Raji (cell line): Measurements from ENCODE around the gene CIAO3.

Experiments
- POLR2A ChIP-seq: IDR thresholded peaks from 2 replicates; pipeline ENCODE4 v1.6.1; 2011; ENCODE audit warnings: low read depth, low read length, control low read depth; ENCODE audit not compliant: insufficient read depth

CIAO3 gene

DNA sequence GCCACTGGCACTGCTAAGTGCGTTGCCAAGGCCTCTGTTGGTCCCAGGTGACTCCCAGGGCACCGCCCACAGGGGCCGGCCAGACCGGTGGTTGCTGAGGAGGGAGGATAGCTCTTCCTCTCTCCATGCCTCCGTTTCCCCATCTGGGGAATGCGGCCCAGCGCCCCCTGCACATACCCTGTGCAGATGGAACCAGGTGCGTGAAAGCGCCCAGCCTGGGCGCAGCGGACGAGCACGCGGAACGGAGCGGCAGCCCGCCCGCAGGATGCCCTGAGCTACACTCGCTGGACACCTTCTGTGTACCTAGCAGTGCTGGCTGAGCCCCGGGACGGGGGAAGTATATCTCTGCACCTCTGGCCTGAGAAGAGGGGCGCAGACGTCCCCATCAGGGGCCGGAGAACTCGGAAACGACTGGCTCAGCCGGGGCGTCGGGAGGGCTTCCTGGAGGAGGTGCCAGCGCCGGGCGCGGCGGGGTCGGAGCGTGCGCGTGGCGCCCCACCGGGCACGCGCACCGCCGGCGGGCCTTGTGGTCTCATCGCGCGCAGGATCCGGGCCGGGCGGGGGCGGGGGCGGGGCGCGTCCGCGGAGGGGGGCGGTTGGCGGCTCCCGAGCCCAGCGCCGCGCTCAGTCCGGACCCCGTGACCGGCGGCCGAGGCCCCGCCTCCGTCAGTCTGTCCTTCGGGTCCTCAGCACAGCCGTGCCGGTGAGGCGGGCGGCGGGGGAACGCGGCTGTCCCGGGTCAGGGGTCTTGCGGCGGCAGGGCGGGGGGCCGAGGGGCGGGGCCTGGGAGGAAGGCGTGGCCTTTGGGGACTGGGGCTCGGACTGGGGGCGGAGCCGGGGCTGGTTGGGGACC lies 14.1 kb downstream of the CIAO3 start, which contains the start of the genes CCDC78 and HAGHL:
Gene CCDC78, minus strand, starts transcription at position 6 of the 853 bp plus-strand sequence. CDS start 76 bp downstream, outside the sequence.
Gene HAGHL, plus strand, starts transcription at position 669 of the 853 bp plus-strand sequence. CDS start 404 bp downstream, outside the sequence.
- peak; percentile 50 for TF ChIP-seq POLR2A

- TF ChIP-seq POLR2A, result no peak
These were observed 14.7 kb downstream of the CIAO3 start for GRCh38 chr16:726188-726437.

- TF ChIP-seq POLR2A, result peak; percentile 7; the same call in 1 of the 2 replicates
These were observed 15.2 kb downstream of the CIAO3 start for GRCh38 chr16:725463-726187.

DNA sequence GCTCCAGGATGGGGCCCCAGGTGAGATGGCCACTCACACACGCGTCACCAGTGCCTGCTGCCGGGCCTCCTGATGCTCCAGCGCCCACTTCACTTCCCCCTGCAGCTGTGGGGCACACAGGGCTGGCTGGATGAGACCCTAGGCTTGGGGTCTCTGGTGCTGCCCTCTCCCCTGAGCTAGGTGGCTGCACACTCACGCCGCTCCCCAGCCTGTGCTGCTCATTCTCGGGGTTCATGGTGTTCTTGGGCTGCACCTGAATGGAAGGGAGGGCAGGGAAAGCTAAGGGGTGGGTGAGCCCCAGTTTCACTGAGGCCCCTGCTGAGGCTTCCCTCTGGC lies 15.8 kb downstream of the CIAO3 start:
- TF ChIP-seq POLR2A, result no peak

- peak; percentile 25; the same call in 1 of the 2 replicates for TF ChIP-seq POLR2A
These were observed 16.4 kb downstream of the CIAO3 start for GRCh38 chr16:724188-725040.

DNA sequence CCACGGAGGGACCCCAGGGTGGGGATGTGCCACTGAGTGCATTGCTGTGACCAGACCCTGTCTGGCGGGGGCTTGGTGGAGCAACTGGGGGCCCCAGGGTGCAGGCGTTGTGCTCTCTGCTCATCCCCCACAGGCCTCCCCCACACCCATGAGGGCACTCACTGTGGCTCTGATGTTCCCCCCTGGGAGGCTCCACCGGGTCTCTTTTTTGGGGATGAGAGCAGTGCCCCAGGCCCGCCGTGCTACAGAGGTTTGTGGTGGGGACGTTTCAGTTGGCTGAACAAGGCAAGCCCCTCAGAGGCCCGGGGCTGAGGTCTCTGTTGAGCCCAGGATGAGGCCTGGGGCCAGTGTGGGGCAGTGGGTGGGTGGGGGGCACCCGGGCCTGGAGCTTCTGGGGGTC lies 17.1 kb downstream of the CIAO3 start:
- TF ChIP-seq POLR2A, result no peak

DNA sequence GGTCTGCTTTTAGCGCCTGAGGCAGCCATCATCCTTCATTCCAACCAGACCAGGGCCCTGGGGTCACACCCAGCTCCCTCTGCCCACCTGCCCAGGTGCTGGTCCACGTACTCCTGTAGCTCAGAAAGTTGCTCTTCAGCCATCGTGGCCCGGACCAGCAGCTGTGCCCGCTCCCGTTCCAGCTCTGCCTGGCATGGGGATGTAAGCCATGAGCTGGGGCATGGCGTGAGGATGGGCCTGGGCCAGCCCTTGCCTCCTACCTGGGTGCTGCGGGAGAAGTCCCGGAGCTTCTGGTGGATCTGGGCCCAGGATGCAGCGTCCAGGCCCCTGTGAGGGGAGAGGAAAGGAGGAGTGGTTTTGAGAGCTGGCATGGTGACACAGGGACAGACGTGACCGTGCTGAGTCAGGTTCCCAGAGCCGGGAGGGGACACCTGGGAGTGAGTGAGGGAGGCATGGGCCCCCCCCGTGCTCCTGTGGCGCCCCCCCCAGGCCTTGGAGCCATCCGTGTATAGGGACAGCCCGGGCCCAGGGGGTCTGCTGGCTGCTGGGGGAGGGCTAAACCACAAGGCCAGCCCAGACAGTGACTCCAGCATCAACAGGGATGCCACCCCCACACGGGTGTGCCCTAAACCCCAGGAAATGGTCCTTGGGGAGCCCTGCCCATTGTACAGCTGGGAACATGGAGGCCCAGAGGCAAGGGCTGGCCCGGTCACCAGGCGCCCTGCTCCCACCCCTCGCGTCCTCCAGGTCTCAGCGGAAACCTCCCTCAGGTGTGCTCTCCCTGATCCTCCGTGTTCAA lies 17.8 kb downstream of the CIAO3 start:
- peak; percentile 21; the same call in 1 of the 2 replicates for TF ChIP-seq POLR2A

GRCh38 chr16:721765-722540 lies 18.8 kb downstream of the CIAO3 start:
- TF ChIP-seq POLR2A, result no peak

GRCh38 chr16:720990-721764 lies 19.6 kb downstream of the CIAO3 start, which contains the start of gene ANTKMT:
TSS of gene ANTKMT (plus strand) at chr16:721146. CDS start at chr16:721275, 129 bp downstream.
- peak; percentile 98 for TF ChIP-seq POLR2A

GRCh38 chr16:720447-720989 lies 20.3 kb downstream of the CIAO3 start:
- no peak; the same call in 1 of the 2 replicates for TF ChIP-seq POLR2A

GRCh38 chr16:719815-720446 lies 20.9 kb downstream of the CIAO3 start:
- peak; percentile 61 for TF ChIP-seq POLR2A

DNA sequence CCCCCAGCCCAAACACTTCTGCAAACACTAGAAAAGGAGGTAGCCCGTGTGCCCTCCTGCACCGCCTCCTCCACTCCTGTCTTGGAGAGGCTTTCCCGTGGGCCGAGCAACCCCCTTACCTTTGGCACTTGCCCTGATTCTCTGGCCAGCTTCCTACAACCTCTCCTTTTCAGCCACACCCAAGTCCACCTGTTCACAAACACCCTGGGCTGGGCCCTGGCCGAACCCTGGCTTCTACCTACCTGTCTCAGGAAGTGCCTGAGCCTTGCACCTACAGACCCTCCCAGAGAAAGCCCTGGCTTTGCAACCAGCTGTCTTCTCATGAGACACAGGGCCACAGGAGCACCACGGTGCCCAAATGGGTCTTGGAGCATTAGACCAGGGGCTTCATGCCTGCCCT lies 21.9 kb downstream of the CIAO3 start:
- 0 out of 2 replicates have a peak, but pooled peaks have one; percentile 34 for TF ChIP-seq POLR2A

DNA sequence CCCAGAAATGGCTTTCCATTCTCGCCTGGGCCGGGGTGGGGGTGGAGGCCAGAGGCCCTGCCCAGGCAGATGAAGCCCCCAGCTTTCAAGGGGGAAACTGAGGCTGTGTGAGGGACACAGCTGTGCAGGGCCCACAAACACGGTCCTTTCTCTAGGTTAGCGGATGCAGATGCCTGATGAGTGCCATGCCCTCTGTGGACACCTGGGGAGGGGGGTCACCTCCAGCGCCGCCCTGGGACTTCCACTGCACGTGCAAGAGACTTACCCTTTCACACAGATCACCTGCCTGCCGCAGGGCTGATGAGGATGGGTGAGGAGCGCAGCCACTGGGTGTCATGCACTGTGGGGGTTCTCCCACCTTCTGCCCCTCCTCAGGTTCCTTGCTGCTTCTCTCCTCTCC lies 22.4 kb downstream of the CIAO3 start:
- TF ChIP-seq POLR2A, result peak; percentile 44; the same call in 1 of the 2 replicates
